Small intestine (tissue), 7 donors: ENCODE results near the gene PTGR1. TPM values are rescaled to one million over a fixed set of nuclear protein-coding genes. Genes with fewer than 3 reads are reported as not detected.

ENCODE experiments used
- DNase-seq, 2 donors: peaks; one replicate each; pipeline versions ENCODE4 v3.0.0 to v3.0.0-alpha.2; 2013
- FAIRE-seq: peaks from 2 replicates; lab custom pipeline; 2012; peaks lifted over from hg19 to GRCh38; lab: Jason Lieb, UNC
- H3K27ac ChIP-seq, 3 donors: one replicate each; pipeline ENCODE4 v1.5.1; 2013; ENCODE audit warnings: low read length in 2 of 3, mild to moderate bottlenecking in 2 of 3, control low read depth in 1 of 3, inconsistent platforms in 1 of 3, low read depth in 1 of 3, moderate library complexity in 1 of 3
- H3K27me3 ChIP-seq, 3 donors: one replicate each; pipeline ENCODE4 v1.6.1; 2013; ENCODE audit warnings: low read length in 3 of 3, inconsistent platforms in 1 of 3; ENCODE audit not compliant: control insufficient read depth in 3 of 3, insufficient read depth in 3 of 3
- H3K36me3 ChIP-seq, 3 donors: one replicate each; pipeline ENCODE4 v1.6.1; 2013; ENCODE audit warnings: low read length in 3 of 3, inconsistent platforms in 1 of 3, low read depth in 1 of 3, mild to moderate bottlenecking in 1 of 3, moderate library complexity in 1 of 3; ENCODE audit not compliant: control insufficient read depth in 3 of 3, insufficient read depth in 2 of 3
- H3K4me1 ChIP-seq, 3 donors: one replicate each; pipeline ENCODE4 v1.6.1; 2013; ENCODE audit warnings: low read length in 2 of 3, inconsistent platforms in 1 of 3, low read depth in 1 of 3, mild to moderate bottlenecking in 1 of 3, moderate library complexity in 1 of 3; ENCODE audit not compliant: control insufficient read depth in 3 of 3, insufficient read depth in 2 of 3
- H3K4me3 ChIP-seq, 3 donors: one replicate each; pipeline ENCODE4 v1.5.1; 2013; ENCODE audit warnings: low read length in 3 of 3, control low read depth in 1 of 3, inconsistent platforms in 1 of 3, low read depth in 1 of 3, mild to moderate bottlenecking in 1 of 3, moderate library complexity in 1 of 3
- H3K9me3 ChIP-seq, 2 donors: one replicate each; pipeline ENCODE4 v1.6.1; 2013; ENCODE audit warnings: low read depth in 1 of 2, low read length in 1 of 2; ENCODE audit not compliant: control insufficient read depth in 2 of 2, insufficient read depth in 1 of 2
- WGBS, 3 donors: extraction: QIAGEN DNeasy Blood & Tissue Kit; methylation state at CpG; one replicate each; pipeline ENCODE4 v1.1.7; 2013; 5-methylcytosine and 5-hydroxymethylcytosine counted together
- polyA plus RNA-seq, 4 donors: library from polyadenylated mRNA; stranded (reverse) in 3 of 4; unstranded in 1 of 4; fragments of 200-250 nt in 3 of 4; fragments of 120-200 nt in 1 of 4; gene quantifications; one replicate each; pipeline versions ENCODE4 v1.2.1 to v1.2.3, GENCODE V29; 2013
- donor health status: healthy with polysubstance abuse.
- donor health status: control.
- donor health status: control.
- donor health status: Bipolar disorder and iron deficiency.
- donor health status: healthy.

PTGR1 gene
- polyA plus RNA-seq, 4 donors: 104 to 1,002 (median 280) TPM

DNA sequence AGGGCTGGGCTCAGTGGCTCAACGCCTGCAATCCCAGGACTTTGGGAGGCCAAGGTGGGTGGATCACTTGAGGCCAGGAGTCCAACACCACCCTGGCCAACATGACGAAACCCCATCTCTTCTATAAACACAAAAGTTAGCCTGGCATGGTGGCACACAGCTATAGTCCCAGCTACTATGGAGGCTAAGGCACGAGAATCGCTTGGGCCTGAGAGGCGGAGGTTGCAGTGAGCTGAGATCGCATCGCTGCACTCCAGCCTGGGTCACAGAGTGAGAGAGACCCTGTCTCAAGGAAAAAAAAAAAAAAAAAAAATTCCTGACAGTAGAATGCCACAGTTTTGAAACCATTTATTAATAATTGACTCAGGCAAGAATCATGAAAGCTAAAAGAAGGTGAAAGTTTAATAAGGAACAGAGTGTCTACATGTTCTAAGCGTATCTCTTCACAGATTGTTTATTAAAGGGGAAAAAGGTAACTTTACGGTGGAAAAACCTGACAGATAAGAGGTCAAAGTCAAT lies 5.7 kb upstream of the PTGR1 start:
- FAIRE-seq (no peak), DNase-seq (peak; percentile 80 to 93)
- peak overlapping the region; percentile 67 to 75 (median 67) for H3K27ac ChIP-seq
- H3K4me3 ChIP-seq: no peak overlapping the region
- no peaks in the 10 kb centered on the region for H3K9me3 ChIP-seq
- 17 to 64% (median 37%) methylated on average over 9 of the region's 9 CpGs for WGBS, 3 donors
- H3K36me3 ChIP-seq: no peaks in the 10 kb centered on the region
- peaks cover 4 to 32% (median 10%) of the 10 kb centered on the region in 3 donors for H3K4me1 ChIP-seq
- H3K27me3 ChIP-seq: no peaks in the 10 kb centered on the region

DNA sequence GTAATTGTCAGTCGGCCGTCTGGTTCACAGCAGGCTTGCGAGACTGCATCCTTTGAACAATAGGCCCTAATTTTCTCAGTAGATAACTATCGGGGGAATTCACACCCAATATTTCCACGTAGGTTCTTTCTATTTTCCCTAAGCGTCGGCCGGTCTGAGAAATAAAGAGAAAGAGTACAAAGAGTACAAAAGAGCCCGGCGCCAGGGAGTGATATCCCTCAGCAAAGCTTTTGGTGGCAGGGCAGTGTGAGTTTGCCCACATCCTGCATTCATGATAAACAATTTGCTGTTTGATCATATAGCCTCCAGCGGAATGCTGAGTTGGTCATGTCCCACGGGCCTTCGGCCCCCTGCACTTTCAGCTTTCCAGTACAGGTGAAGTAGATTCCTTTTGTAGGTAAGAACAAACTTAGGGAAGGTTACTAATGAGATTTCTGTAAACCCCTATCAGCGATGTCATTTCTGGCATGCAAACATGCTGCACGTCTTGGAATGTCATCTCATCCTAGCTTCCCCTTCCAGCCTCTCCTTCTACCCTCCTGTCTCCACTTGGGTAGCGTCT lies 4.7 kb upstream of the PTGR1 start:
- Histone ChIP-seq H3K36me3 (no peaks in the 10 kb centered on the region), H3K9me3 (no peaks in the 10 kb centered on the region), H3K27ac (peak overlapping the region; percentile 33 to 73 (median 67)), H3K27me3 (no peaks in the 10 kb centered on the region), H3K4me1 (peaks cover 2 to 33% (median 8%) of the 10 kb centered on the region in 3 donors), H3K4me3 (peak overlapping the region in 1 of 3 donors; percentile 10)
- WGBS, 3 donors: 16 to 58% (median 38%) methylated on average over 16 of the region's 16 CpGs
- no peak for FAIRE-seq
- DNase-seq: peak in 1 of 2 donors; percentile 55

GRCh38 chr9:111603041-111603440 lies 3.6 kb upstream of the PTGR1 start:
- Histone ChIP-seq H3K9me3 (no peaks in the 10 kb centered on the region), H3K27me3 (no peaks in the 10 kb centered on the region), H3K4me1 (peaks cover 2 to 33% (median 8%) of the 10 kb centered on the region in 3 donors), H3K27ac (peak overlapping the region in 1 of 3 donors; percentile 73), H3K4me3 (no peak overlapping the region), H3K36me3 (no peaks in the 10 kb centered on the region)
- peak; percentile 29 to 31 for DNase-seq
- 34 to 62% (median 42%) methylated on average over 4 of the region's 4 CpGs for WGBS, 3 donors
- FAIRE-seq: no peak

GRCh38 chr9:111601237-111602018 lies 2.0 kb upstream of the PTGR1 start:
- peak; percentile 31 to 79 for DNase-seq
- Histone ChIP-seq H3K4me3 (no peak overlapping the region), H3K9me3 (no peaks in the 10 kb centered on the region), H3K27me3 (no peaks in the 10 kb centered on the region), H3K4me1 (peaks cover 2 to 36% (median 8%) of the 10 kb centered on the region in 3 donors), H3K36me3 (peaks cover 0 to 5% (median 5%) of the 10 kb centered on the region in 3 donors), H3K27ac (peak overlapping the region in 2 of 3 donors; percentile 12 to 28)
- no peak for FAIRE-seq
- WGBS, 3 donors: 39 to 59% (median 53%) methylated on average over 10 of the region's 10 CpGs

DNA sequence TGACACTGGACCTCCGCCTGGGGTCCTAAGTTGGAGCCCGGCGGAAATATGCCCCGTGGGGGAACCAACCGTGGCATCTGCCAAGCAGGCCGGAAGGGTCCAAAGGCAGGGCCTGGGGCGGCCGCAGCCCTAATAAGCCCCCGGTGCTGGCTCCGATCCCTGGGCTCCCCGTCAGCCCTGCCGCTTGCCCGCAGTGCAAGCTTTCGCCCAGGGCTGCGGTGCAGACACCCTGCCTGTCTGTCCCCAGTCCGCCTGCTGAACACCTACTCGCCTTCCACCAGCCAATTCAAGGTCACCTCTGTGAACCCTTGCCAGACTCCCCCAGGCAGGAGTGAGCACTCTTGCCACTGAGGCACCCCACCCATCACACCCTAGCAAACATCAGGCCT lies 502 bp upstream of the PTGR1 start:
- FAIRE-seq: no peak
- H3K4me1 ChIP-seq: peaks cover 2 to 27% (median 11%) of the 10 kb centered on the region in 3 donors
- H3K36me3 ChIP-seq: peaks cover 0 to 18% (median 12%) of the 10 kb centered on the region in 3 donors
- H3K9me3 ChIP-seq: no peaks in the 10 kb centered on the region
- 15 to 33% (median 28%) methylated on average over 15 to 17 of the region's 17 CpGs for WGBS, 3 donors
- peak overlapping the region in 2 of 3 donors; percentile 72 to 84 for H3K4me3 ChIP-seq
- H3K27me3 ChIP-seq: no peaks in the 10 kb centered on the region
- peak overlapping the region; percentile 83 to 94 (median 86) for H3K27ac ChIP-seq
- no peak for DNase-seq

GRCh38 chr9:111598733-111599091 lies 735 bp downstream of the PTGR1 start:
- H3K9me3 ChIP-seq: no peaks in the 10 kb centered on the region
- no peaks in the 10 kb centered on the region for H3K27me3 ChIP-seq
- H3K4me1 ChIP-seq: peaks cover under 1 to 17% (median 11%) of the 10 kb centered on the region in 3 donors
- WGBS, 3 donors: 2% methylated on average over 16 of the region's 16 CpGs
- H3K36me3 ChIP-seq: peaks cover 0 to 21% (median 17%) of the 10 kb centered on the region in 3 donors
- peak overlapping the region; percentile 82 to 94 (median 86) for H3K27ac ChIP-seq
- DNase-seq: peak; percentile 40 to 79
- no peak for FAIRE-seq
- H3K4me3 ChIP-seq: peak overlapping the region; percentile 58 to 84 (median 72)

GRCh38 chr9:111597852-111598732 lies 1.4 kb downstream of the PTGR1 start:
- Histone ChIP-seq H3K9me3 (no peaks in the 10 kb centered on the region), H3K27me3 (no peaks in the 10 kb centered on the region), H3K4me3 (peak overlapping the region; percentile 58 to 84 (median 72)), H3K36me3 (peaks cover 0 to 25% (median 20%) of the 10 kb centered on the region in 3 donors), H3K27ac (peak overlapping the region; percentile 82 to 94 (median 86)), H3K4me1 (peaks cover 0 to 14% (median 9%) of the 10 kb centered on the region in 3 donors)
- DNase-seq (peak; percentile 58 to 83), FAIRE-seq (no peak)
- WGBS, 3 donors: 0 to 1% (median 1%) methylated on average over 41 of the region's 41 CpGs
